ENCODE measurements around the gene PFKFB3.
"Not testable (repeated sequence)": the region's sequence is repeated elsewhere in the genome, so short reads cannot be mapped to it uniquely, and the experiment has no call there.

Gene PFKFB3

DNA sequence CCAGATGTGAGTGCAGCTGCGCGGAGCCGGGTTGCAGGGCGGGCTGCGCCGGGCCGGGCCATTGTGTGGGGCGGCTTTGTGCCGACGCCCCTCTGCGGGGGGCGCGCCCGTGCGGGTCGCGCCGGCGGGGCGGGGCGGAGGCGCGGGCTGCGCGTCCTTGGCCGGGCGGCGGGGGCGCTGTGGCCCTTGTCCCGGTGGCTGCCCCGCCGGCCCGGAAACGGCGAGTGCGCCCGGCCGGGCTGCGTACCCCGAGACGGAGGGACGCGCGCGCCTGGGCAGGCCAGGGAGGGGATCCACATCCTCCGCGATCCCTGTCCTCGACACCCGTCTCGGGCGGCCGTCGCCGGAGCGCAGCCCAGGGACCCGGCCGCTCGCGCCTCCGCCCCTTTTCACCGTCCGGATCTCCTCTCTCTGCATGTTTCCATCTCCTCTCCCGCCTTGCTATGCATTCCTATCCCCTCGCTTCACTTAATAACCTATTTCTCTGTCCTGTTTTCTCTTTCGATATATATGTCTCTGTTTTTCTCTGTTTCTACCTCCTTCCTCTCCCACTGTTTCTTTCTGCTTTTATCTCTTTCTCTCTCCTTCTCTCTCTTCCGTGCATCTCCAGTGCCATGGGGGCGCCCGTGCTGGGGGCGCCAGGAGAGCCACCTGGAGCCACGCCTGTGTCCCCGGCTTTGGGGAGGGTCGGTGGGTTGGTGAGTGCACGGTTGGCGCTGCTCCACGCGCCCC lies 765 bp downstream of the PFKFB3 start:
- no peak for DNase-seq

DNA sequence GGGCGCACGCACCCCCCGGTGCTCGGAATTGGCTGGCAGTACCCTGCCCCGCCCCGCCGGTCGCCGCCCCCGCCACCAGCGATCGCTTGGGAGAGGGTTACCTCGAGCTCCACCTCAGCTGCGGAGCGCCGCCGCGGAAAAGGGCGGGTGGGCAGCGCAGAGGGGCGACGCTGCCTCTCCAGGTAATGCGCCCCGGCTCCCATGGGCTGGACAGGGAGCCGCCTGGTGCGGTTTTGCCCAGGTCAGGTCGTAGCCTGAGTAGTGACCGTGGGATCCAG lies 1.3 kb downstream of the PFKFB3 start:
- DNase-seq: no peak

DNA sequence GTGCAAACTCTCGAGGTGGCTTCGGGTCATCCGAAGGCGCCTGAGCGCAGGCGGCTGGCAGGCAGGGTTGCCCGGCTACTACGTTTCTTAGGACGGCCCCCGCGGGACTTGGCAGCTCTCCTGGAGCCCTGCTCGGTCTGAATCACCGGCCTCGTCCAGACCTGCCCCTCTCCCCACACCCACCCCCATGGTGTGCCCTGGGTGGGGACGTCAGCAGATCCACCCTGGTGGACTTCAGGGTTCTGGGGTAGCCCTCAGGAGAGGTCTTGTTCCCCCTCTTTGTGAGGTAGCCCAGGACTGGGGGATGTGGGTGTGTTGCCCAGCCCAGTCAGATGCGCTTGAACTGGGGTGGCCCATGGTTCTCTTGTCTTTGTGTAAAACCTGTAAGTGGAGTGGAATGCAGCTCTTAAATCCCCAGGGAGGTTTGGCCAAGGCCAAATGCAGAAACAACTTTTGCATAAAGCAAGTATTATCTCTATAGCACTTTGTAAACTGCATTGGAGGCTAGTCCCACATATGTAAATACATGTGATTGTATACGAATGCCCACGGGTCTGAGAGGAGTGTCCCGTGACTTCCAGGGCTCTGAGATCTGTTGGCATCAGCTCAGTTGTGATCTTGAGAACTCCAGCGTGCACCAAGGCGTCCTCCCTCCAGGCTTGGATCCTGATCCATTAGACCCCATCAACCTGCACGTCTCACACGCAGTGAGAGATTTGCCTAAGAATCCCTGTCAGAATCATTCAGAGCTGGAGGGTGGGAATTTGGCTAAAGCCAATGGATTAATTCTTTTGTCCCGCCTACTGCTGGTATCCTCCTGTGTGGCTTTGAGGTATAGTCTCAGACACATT lies 1.8 kb downstream of the PFKFB3 start:
- no peak for DNase-seq

DNA sequence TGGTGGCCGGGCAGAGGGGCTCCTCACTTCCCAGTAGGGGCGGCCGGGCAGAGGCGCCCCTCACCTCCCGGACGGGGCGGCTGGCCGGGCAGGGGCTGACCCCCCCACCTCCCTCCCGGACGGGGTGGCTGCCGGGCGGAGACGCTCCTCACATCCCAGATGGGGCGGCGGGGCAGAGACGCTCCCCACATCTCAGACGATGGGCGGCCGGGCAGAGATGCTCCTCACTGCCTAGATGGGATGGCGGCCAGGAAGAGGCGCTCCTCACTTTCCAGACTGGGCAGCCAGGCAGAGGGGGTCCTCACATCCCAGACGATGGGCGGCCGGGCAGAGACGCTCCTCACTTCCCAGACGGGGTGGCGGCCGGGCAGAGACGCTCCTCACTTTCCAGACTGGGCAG lies 3.8 kb downstream of the PFKFB3 start:
- DNase-seq: not testable (repeated sequence)

DNA sequence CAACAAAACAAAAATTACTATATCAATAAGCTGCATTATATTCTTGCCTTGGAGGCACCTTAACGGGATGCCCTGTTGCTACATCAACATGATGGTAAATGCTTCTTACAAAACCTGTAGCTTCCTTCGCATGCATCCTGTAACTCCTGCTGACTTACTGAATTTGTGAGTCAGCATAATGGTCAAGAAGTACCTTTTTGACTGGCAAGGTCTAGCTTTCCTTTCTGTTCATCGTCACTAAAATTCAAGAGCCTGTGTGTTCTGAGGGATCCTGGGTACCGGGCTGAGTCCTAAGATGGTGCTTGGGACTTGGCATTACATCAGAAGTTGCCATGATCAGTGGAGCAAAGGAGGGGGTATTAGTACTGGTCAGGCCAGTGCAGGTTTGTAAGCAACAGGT lies 4.9 kb downstream of the PFKFB3 start:
- no peak for DNase-seq

DNA sequence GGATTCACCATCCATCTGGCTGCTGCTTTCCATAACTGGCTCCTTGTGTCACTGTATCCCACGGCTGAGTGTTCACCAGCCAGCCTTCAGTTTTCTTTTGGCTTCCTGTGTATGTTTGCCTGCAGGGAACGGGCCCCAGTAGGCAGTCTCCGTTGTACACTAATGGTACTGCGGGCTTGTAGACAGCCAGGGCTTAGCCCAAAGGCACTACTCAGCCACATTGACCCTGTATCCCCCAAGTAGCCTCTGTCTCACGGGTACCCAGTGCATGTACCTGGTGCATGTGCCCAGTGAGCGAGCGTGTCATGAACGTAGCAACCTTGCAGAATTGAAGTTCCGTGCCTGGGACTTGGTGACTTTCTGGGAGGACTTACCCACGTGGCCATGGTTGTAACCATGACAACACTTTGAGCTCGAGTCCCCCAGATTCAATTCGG lies 6.1 kb downstream of the PFKFB3 start:
- no peak for DNase-seq

DNA sequence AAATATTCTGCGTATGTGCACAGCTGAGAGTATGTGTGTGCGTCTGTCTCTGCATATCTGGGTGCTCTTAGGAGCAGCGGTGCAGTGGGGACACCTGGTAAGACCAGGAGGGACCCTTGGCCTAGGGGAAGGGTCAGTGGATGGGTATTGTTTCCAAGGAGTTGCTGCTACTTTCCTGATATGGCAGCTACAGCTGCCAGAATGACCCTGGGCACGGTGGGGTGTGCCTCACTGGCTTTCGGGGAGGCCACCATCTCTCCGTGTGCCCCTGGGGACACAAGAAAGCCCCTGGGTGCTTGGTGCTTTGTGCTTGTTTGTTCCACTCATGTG lies 8.6 kb downstream of the PFKFB3 start:
- DNase-seq: no peak

DNA sequence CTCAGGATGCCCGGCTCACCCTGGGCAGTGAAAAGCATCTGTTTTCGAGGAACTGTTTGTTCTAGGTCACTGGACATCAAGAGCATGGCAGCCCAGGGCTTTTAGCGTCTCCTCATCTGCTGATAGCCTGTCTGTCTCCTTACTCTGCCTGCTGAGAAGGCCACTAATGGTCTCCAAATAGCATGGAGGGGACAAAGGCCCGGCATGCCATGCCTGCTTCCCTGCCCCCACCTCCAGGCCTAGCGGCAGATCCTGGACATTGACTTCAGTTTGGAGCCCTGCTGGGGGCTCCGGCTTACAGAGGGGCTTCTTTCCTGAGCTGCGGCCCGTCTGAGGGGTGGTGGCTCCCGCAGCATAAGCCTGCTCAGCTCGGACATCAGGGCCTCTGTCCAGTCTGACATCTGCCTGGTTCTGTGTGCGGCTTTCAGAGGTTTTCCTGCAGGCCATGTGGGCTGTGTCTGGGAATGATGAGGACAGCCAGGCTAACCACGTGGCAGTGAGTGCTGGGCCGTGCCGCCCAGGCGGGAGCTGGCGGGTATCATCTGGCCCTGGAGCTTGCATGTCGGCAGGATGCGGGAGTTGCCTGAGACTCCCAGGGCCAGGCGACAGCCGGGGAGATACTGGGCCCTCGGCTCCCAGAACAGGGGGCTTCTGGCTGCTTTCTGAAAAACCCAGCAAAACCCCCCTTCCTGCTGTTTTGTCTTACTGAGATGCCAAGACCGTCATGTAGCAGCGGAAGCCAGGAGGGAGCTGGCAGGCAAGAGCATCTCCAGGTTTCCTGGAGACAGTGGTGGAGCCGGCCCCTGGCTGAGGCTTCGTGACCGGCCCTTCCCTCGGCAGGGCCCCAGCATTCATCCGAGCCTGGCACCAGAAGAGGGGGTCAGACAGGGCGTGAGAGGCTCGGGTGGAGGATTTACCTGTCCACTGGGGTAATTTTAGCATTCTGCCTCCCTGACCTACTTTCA lies 9.2 kb downstream of the PFKFB3 start:
- no peak for DNase-seq

DNA sequence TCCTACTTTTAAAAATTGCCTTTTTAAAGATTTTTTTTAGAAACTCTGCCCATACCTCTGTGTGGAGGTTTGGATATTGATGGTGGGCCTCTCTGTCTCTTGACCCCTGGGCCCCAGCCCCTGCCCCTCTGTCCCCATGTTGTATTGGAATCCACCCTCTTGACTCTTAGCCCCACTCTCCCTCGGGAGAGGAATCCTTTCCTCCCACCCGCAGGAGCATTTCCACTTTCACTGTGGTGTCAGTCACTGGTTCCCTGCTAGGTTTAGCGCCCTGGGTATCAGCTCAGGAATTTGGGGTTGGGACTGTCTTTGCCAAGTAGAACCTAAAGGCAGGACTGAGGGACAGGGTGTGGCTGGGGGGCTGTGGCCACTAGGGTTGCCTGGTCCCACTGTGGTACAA lies 10.1 kb downstream of the PFKFB3 start:
- DNase-seq: no peak

DNA sequence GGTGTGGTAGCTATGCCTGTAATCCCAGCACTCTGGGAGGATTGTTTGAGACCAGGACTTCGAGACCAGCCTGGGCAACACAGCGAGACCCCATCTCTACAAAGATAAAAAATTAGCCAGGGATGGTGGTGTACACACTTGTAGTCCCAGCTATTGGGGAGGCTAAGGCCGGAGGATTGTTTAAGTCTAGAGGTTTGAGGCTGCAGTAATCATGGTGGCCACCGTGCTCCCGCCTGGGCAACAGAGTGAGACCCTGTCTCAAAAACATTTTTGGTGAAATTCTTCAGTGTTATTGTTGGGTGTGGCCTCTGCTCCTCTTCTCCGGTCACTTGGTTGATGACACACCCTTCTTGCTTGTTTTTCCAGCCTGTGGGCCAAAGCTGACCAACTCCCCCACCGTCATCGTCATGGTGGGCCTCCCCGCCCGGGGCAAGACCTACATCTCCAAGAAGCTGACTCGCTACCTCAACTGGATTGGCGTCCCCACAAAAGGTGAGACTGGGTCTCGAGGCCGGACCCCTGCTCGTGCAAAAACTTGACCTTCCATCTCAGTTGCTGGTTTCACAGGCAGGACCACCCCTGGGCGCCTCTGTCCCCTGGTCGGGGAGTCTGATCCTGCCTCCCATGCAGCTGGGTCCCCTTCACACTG lies 10.6 kb downstream of the PFKFB3 start:
- DNase-seq: no peak

DNA sequence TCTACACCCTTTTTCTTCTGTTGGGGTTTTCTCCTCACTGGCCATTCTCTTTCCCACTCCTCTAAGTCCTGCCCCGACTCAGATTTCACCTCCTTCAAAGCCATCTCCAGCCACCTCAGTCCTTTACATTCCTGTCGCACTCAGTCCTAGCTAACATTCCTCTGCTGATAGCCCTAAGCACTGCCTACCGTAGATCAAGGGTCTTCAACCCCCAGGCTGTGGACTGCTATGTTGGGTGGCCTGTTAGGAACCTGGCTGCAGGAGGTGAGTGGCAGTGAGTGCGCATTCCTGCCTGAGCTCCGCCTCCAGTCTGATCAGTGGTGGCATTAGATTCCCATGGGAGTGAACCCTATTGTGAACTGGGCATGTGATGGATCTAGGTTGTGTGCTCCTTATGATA lies 11.2 kb downstream of the PFKFB3 start:
- no peak for DNase-seq

DNA sequence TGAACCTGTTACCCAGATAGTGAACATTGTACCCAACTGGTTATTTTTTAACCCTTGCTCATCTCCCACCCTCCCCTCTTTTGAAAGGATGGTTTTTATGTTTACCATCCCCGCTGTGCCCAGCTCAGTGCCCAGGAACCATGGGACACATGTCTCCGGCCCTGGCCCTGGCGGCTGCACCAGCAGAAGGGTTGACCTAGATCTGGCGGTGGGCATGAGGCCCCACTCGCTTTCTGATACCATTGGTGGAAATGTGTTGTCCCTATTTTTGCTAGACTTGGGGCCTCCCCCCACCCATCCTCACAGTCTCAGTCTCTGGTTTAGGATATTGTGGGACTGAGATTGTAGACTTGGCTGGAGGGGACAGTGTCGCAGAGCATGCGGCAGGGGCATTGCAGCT lies 11.9 kb downstream of the PFKFB3 start:
- no peak for DNase-seq

DNA sequence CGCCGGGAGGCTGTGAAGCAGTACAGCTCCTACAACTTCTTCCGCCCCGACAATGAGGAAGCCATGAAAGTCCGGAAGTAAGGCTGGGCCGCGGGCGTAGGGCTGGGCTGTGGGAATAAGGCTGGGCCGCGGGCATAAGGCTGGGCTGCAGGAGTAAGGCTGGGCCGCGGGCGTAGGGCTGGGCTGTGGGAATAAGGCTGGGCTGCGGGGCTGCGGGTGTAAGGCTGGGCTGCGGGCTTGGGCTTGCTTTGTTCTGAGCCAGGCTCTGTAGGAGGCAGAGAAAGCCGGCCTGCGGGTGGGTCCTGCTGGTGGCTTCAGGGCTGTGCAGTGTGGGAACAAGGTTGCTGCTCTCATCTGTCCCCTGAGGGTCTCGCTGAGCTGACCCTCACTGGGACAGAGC lies 12.5 kb downstream of the PFKFB3 start:
- no peak for DNase-seq

DNA sequence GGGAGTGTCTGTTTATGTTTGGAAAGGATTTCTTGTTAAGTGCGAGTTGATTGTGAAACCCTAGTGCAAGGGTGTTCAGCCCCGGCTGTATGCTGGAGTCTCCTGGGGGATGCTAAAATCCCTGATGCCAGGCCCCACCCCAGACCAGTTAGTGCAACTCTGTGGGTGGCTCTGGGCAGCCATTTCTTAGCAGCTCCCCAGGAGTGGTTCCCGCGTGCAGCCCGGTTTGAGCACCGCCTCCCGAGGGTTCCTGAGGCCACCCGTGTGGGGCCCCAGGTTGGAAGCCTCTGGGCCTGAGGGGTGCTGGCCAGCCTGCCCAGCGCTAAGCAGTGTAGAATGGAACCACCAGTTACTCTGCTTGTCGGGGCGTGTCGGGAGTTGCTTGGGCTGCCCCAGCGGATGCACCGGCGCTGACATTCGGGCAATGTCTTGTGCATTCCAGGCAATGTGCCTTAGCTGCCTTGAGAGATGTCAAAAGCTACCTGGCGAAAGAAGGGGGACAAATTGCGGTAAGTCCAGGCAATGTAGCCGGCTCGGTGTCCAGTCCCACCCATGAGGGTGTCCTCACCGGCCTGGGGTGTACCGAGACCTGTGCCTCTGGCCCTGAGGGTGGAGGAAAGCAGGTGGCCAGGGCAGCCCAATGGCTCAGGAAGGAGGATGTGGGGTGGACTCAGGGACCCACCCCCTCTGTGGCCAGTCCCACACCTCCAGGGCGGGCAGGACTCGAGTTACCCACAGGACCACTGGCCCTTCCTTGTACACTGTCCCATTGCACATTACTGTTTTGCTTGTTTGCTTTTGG lies 13.2 kb downstream of the PFKFB3 start:
- no peak for DNase-seq

DNA sequence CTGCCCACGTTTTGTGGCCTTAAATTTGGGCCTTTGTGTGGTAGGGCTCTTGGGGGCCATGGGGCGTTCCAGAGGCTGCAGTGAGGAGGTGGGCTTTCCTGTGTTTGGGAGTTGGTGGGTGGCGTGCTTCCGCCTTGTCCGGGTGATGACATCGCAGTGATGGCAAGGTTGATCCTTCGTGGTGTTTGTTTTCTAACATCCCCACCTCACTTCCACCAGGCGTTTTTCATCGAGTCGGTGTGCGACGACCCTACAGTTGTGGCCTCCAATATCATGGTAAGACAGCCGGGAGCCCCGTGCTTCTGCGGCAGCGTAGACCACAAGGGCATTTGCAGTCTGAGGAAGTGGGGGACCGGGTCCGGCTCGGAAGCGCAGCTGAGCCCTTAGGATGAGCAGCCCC lies 14.2 kb downstream of the PFKFB3 start:
- no peak for DNase-seq

DNA sequence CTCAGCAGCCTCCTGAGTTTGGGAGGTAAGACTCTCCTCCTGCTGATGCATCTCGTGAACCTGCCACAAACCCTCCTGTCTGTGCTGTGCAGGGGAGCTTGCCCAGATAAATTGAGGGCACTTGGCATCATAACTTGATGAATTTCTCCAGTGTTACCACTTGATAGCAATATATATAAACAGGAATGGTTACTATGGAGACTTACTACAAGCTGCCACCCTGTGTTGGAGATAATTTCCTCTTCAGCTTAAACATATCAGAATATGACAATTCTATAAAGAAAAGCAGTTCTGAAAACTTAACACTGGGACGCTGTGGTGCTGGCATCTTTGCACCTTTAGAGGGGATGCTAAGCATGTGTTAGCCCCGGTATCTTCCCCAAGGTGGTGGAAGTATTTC lies 14.9 kb downstream of the PFKFB3 start:
- no peak for DNase-seq

DNA sequence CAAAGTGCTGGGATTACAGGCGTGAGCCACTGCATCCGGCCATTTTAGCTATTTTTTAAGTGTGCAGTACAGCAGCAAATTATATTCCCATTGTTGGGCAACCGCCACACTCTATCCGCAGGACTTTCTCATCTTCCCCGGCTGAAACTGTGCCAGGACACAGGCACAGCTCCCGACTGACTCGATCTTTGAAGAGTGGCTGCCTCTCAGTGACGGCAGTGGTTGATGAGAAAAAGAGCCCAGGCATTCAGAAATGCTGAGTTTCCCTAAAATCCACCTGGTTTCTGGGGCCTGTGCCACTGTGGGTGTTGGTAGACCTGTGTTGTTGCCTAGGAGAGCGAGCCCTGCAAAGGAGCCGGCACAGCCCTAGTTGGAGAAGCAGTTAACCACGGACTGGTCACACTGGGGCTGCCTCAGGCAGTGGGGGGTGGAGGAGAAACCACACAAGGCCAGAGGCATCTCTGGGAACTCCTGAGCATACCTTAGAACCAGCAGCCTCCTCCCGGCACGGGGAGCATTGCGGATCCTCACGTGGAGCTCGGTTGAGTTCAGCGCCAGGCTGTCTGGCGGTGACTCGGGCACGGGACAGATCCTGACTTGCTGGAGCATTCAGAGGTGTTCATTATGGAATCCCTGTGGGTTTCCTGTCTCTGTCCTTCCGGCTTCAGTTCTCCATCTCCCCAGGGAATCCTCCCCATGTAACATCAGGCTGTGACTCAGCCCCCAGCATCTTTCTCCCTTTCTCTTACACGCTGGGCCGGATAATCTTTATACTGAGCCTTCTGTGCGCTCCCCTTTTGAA lies 16.2 kb downstream of the PFKFB3 start:
- no peak for DNase-seq

DNA sequence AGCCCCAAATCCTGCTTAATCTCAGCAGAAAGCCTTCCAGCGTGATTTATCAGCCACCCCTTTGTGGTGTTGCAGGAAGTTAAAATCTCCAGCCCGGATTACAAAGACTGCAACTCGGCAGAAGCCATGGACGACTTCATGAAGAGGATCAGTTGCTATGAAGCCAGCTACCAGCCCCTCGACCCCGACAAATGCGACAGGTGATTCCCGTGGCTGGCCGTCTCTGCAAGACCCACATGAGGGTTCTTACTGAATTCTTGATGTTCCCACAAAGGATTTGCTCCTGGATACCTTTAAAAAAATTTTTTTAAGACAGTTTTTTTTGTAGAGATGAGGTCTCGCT lies 16.7 kb downstream of the PFKFB3 start:
- no peak for DNase-seq

DNA sequence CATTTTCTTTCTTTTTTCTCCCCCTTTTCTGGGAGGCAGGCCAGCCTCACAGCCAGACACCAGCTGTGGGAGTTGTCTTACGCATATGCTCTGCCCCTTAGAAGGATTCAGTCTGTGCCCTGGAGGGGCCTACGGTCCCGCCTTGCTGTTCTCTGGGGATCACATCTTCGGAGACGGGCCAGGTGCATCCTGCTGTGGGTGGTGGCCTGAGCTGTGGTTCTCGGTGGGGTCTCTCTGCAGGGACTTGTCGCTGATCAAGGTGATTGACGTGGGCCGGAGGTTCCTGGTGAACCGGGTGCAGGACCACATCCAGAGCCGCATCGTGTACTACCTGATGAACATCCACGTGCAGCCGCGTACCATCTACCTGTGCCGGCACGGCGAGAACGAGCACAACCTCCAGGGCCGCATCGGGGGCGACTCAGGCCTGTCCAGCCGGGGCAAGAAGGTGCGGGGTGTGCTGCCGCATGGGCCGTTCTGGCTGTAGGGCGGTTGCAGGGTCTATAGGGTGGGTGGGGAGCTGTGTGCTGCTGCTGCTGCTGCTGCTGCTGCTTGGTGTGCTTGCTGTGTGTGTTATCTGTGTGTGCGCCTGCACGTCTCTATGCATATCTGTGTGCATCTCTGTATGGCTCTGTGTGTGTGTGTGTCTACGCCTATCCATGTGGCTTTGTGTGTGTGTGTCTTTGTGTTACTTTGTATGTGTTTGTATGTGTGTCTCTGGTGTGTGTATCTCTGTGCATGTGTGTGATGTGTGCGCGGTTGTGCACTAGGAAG lies 17.9 kb downstream of the PFKFB3 start:
- DNase-seq: no peak

DNA sequence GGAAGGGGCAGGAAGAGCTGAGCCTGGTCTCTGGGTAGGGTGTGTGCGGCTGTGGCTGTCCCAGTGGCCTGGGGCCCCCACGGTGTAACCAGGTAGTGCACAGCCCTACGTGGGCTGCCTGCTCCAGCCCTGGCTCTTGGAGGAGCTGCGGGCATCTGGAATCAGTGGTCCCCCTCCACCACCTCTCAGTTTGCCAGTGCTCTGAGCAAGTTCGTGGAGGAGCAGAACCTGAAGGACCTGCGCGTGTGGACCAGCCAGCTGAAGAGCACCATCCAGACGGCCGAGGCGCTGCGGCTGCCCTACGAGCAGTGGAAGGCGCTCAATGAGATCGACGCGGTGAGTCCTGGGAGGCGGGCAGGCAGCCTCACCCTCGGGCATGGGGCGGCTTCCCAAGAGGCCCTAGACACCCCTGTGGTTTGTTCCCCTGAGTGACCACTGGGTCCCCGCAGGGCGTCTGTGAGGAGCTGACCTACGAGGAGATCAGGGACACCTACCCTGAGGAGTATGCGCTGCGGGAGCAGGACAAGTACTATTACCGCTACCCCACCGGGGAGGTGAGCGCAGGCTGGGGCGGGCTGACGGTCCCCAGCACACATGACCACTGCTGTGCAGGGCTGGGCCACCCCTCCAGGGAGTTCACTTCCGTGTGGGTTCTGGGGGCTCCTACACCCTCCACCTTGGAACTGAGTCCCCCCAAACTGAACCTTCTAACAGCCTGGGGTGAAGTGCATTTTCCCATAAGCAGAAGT lies 18.6 kb downstream of the PFKFB3 start:
- no peak for DNase-seq
